ENCODE results near the gene CLIP2. TPM values are rescaled to one million over a fixed set of nuclear protein-coding genes. Genes with fewer than 3 reads are reported as not detected.

The CLIP2 gene
- polyA plus RNA-seq, 1 of the 3 experiments (the other 2 are of a cell fraction), result 14.3 TPM

GRCh38 chr7:74272305-74273038 lies 16.7 kb upstream of the CLIP2 start (continued):
- TF ChIP-seq ELF1 (IDR thresholded peaks at IDR 0.05), result peak; percentile 67
- no peak for TF ChIP-seq FOXJ3 (CRISPR knock-in tag; IDR thresholded peaks at IDR 0.05)
- peak; percentile 82 for TF ChIP-seq FOSL2 (IDR thresholded peaks at IDR 0.05; ENCODE audit: borderline replicate concordance, low read depth)

GRCh38 chr7:74275401-74275881 lies 13.8 kb upstream of the CLIP2 start:
- Histone ChIP-seq H2AFZ (ENCODE audit: low read depth) (no peak overlapping the region), H3K9ac (no peak overlapping the region), H3K27me3 (ENCODE audit: insufficient read depth) (no peaks in the 10 kb centered on the region), H3K4me2 (no peak overlapping the region), H3K9me3 (no peaks in the 10 kb centered on the region), H3F3A (replicated peaks; ENCODE audit: insufficient read depth) (peaks cover 53% of the 10 kb centered on the region), H3K4me3 (ENCODE audit: low read depth in 2 of 2, low read length in 1 of 2) (no peak overlapping the region), H3K36me3 (replicated peaks in 1 of 2; ENCODE audit: control insufficient read depth in 1 of 2, insufficient read depth in 2 of 2, low read length in 1 of 2) (no peaks in the 10 kb centered on the region), H3K4me1 (ENCODE audit: control insufficient read depth in 1 of 2, insufficient read depth in 2 of 2, low read depth in 1 of 2, low read length in 1 of 2) (peaks cover 4 to 24% of the 10 kb centered on the region in 2 experiments; a peak in 3 of 4 replicates), H3K27ac (ENCODE audit: low read depth in 2 of 2, low read length in 1 of 2) (peak overlapping the region in 1 of 2 experiments; percentile 99; a peak in 1 of 4 replicates), H3K79me2 (ENCODE audit: insufficient read depth) (no peaks in the 10 kb centered on the region), H3K9me2 (no peaks in the 10 kb centered on the region), H4K20me1 (ENCODE audit: insufficient read depth) (no peaks in the 10 kb centered on the region)
- TF ChIP-seq SMC3 (IDR thresholded peaks at IDR 0.05; ENCODE audit: low read depth, low read length), result peak; percentile 56
- TF ChIP-seq, protein P1, sequence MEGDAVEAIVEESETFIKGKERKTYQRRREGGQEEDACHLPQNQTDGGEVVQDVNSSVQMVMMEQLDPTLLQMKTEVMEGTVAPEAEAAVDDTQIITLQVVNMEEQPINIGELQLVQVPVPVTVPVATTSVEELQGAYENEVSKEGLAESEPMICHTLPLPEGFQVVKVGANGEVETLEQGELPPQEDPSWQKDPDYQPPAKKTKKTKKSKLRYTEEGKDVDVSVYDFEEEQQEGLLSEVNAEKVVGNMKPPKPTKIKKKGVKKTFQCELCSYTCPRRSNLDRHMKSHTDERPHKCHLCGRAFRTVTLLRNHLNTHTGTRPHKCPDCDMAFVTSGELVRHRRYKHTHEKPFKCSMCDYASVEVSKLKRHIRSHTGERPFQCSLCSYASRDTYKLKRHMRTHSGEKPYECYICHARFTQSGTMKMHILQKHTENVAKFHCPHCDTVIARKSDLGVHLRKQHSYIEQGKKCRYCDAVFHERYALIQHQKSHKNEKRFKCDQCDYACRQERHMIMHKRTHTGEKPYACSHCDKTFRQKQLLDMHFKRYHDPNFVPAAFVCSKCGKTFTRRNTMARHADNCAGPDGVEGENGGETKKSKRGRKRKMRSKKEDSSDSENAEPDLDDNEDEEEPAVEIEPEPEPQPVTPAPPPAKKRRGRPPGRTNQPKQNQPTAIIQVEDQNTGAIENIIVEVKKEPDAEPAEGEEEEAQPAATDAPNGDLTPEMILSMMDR (IDR thresholded peaks at IDR 0.05), result peak; percentile 72
- no peak for TF ChIP-seq MEF2A (IDR thresholded peaks at IDR 0.05; ENCODE audit: borderline replicate concordance, low read depth)
- TF ChIP-seq RCOR1 (IDR thresholded peaks at IDR 0.05; ENCODE audit: low read length), result no peak
- no peak for TF ChIP-seq USF1 (IDR thresholded peaks at IDR 0.05; ENCODE audit: borderline replicate concordance, low read depth)
- TF ChIP-seq FOSL2 (IDR thresholded peaks at IDR 0.05; ENCODE audit: borderline replicate concordance, low read depth), result no peak
- TF ChIP-seq RAD21 (IDR thresholded peaks at IDR 0.05; ENCODE audit: low read length), result peak; percentile 52
- no peak for TF ChIP-seq MXI1 (IDR thresholded peaks at IDR 0.05; ENCODE audit: low read depth, low read length)
- TF ChIP-seq GABPA (IDR thresholded peaks at IDR 0.05; ENCODE audit: low read depth), result no peak
- no peak for TF ChIP-seq FOXJ3 (CRISPR knock-in tag; IDR thresholded peaks at IDR 0.05)
- no peak for TF ChIP-seq EP300 (IDR thresholded peaks at IDR 0.05; ENCODE audit: borderline replicate concordance in 1 of 2, low read depth in 1 of 2, low read length in 1 of 2)
- WGBS (ENCODE audit: low lambda C conversion rate), result 76% methylated on average over 5 of the region's 6 CpGs
- ChIA-PET CTCF (interaction anchor here (0.6 to 3.3 kb wide), 18 partner anchors 11 to 771 kb away, joined by 3 to 59 read pairs (median 5); partner anchors contain the start of gene CLIP2), POLR2A (no interaction called here)
- DNase-seq, result peak; percentile 77
